ENCODE data around the gene RETREG1.

The RETREG1 gene

GRCh38 chr5:16565118-16565517, 51.7 kb downstream of the RETREG1 start:
- no peaks in the 10 kb centered on the region for H3K9me3 ChIP-seq (ENCODE audit: insufficient read depth, low read length, severe bottlenecking)
- no peaks in the 10 kb centered on the region for H3K79me2 ChIP-seq (ENCODE audit: insufficient read depth, low read length)
- no peak overlapping the region for H3K4me3 ChIP-seq (ENCODE audit: low read depth in 1 of 2, low read length in 2 of 2)
- H2AFZ ChIP-seq (ENCODE audit: low read depth, low read length): no peak overlapping the region
- no peaks in the 10 kb centered on the region for H3K36me3 ChIP-seq (ENCODE audit: insufficient read depth, low read length)
- H3K27me3 ChIP-seq (ENCODE audit: insufficient read depth, low read length, poor library complexity): no peaks in the 10 kb centered on the region
- H3K27ac ChIP-seq (ENCODE audit: low read length): no peak overlapping the region
- no peak for DNase-seq
- no peak overlapping the region for H3K9ac ChIP-seq (ENCODE audit: low read depth, low read length)
- ATAC-seq (ENCODE audit: insufficient read depth, low read depth): no peak
- TF ChIP-seq EZH2 (IDR thresholded peaks at IDR 0.05; ENCODE audit: borderline replicate concordance, low read depth, low read length, severe bottlenecking) (no peak), CTCF (IDR thresholded peaks at IDR 0.05; ENCODE audit: borderline replicate concordance, extremely low read depth, low read length, poor library complexity, severe bottlenecking) (no peak)
- H3K4me2 ChIP-seq (ENCODE audit: insufficient read depth, low read length): no peak overlapping the region
- no peaks in the 10 kb centered on the region for H4K20me1 ChIP-seq (ENCODE audit: insufficient read depth, low read length)
- no peaks in the 10 kb centered on the region for H3K4me1 ChIP-seq (ENCODE audit: insufficient read depth, low read length)

GRCh38 chr5:16564248-16564867, 52.4 kb downstream of the RETREG1 start:
- Histone ChIP-seq H3K9me3 (ENCODE audit: insufficient read depth, low read length, severe bottlenecking) (no peaks in the 10 kb centered on the region), H3K79me2 (ENCODE audit: insufficient read depth, low read length) (no peaks in the 10 kb centered on the region), H3K4me2 (ENCODE audit: insufficient read depth, low read length) (no peak overlapping the region), H3K9ac (ENCODE audit: low read depth, low read length) (no peak overlapping the region), H3K36me3 (ENCODE audit: insufficient read depth, low read length) (no peaks in the 10 kb centered on the region), H3K27ac (ENCODE audit: low read length) (no peak overlapping the region), H4K20me1 (ENCODE audit: insufficient read depth, low read length) (no peaks in the 10 kb centered on the region), H3K4me1 (ENCODE audit: insufficient read depth, low read length) (no peaks in the 10 kb centered on the region), H3K4me3 (ENCODE audit: low read depth in 1 of 2, low read length in 2 of 2) (no peak overlapping the region), H3K27me3 (ENCODE audit: insufficient read depth, low read length, poor library complexity) (no peaks in the 10 kb centered on the region), H2AFZ (ENCODE audit: low read depth, low read length) (no peak overlapping the region)
- DNase-seq: no peak
- TF ChIP-seq CTCF (IDR thresholded peaks at IDR 0.05; ENCODE audit: borderline replicate concordance, extremely low read depth, low read length, poor library complexity, severe bottlenecking) (no peak), EZH2 (IDR thresholded peaks at IDR 0.05; ENCODE audit: borderline replicate concordance, low read depth, low read length, severe bottlenecking) (no peak)
- no peak for ATAC-seq (ENCODE audit: insufficient read depth, low read depth)

GRCh38 chr5:16563686-16564085, 53.1 kb downstream of the RETREG1 start:
- DNase-seq: no peak
- H3K36me3 ChIP-seq (ENCODE audit: insufficient read depth, low read length): no peaks in the 10 kb centered on the region
- H3K27me3 ChIP-seq (ENCODE audit: insufficient read depth, low read length, poor library complexity): no peaks in the 10 kb centered on the region
- TF ChIP-seq EZH2 (IDR thresholded peaks at IDR 0.05; ENCODE audit: borderline replicate concordance, low read depth, low read length, severe bottlenecking): no peak
- TF ChIP-seq CTCF (IDR thresholded peaks at IDR 0.05; ENCODE audit: borderline replicate concordance, extremely low read depth, low read length, poor library complexity, severe bottlenecking): no peak
- no peaks in the 10 kb centered on the region for H4K20me1 ChIP-seq (ENCODE audit: insufficient read depth, low read length)
- H3K27ac ChIP-seq (ENCODE audit: low read length): no peak overlapping the region
- no peaks in the 10 kb centered on the region for H3K79me2 ChIP-seq (ENCODE audit: insufficient read depth, low read length)
- H3K4me3 ChIP-seq (ENCODE audit: low read depth in 1 of 2, low read length in 2 of 2): no peak overlapping the region
- no peak overlapping the region for H3K4me2 ChIP-seq (ENCODE audit: insufficient read depth, low read length)
- no peak for ATAC-seq (ENCODE audit: insufficient read depth, low read depth)
- H3K4me1 ChIP-seq (ENCODE audit: insufficient read depth, low read length): no peaks in the 10 kb centered on the region
- no peak overlapping the region for H3K9ac ChIP-seq (ENCODE audit: low read depth, low read length)
- no peak overlapping the region for H2AFZ ChIP-seq (ENCODE audit: low read depth, low read length)
- no peaks in the 10 kb centered on the region for H3K9me3 ChIP-seq (ENCODE audit: insufficient read depth, low read length, severe bottlenecking)
